Left ventricle myocardium inferior (tissue), 1 donor: ENCODE measurements around the gene ANO2. TPM values are rescaled to one million over a fixed set of nuclear protein-coding genes. Genes with fewer than 3 reads are reported as not detected.

ENCODE experiments used
- DNase-seq: peaks from one replicate; pipeline ENCODE4 v3.0.0-alpha.2; 2020
- H3K27ac ChIP-seq: fragments of 200-600 bp; replicated peaks from 2 replicates; pipeline ENCODE4 v1.8.0; 2021
- H3K27me3 ChIP-seq: fragments of 200-600 bp; 2 replicates; pipeline ENCODE4 v1.8.0; 2021; ENCODE audit warnings: low read depth
- H3K36me3 ChIP-seq: fragments of 200-600 bp; 2 replicates; pipeline ENCODE4 v1.8.0; 2021
- H3K4me1 ChIP-seq: fragments of 200-600 bp; 2 replicates; pipeline ENCODE4 v1.8.0; 2021
- H3K4me3 ChIP-seq: fragments of 200-600 bp; 2 replicates; pipeline ENCODE4 v1.8.0; 2021; ENCODE audit warnings: mild to moderate bottlenecking, moderate library complexity
- H3K9me3 ChIP-seq: fragments of 200-600 bp; replicated peaks from 2 replicates; pipeline ENCODE4 v1.8.0; 2021
- intact Hi-C: fragments of 100-400 bp; cut with micrococcal nuclease; formaldehyde crosslinking; loops from one replicate; pipeline ENCODE4 v1.11.0; 2022
- total RNA-seq: library from RNA; stranded (reverse); fragmentation: NEBNext Ultra II Directional; extraction: Animal tissue kit (Norgen Biotek cat#: 25700); gene quantifications from one replicate; pipeline ENCODE4 v1.2.1, GENCODE V29; 2021
- TF ChIP-seq, protein P1 (sequence below): fragments of 200-600 bp; IDR thresholded peaks from 2 replicates; pipeline ENCODE4 v1.8.0; 2021; ENCODE audit warnings: antibody characterized with exemption, mild to moderate bottlenecking, borderline replicate concordance
- donor health status: DM: no; HTN: yes; CAD: no; lungs with severe emphysema.

Gene ANO2
- total RNA-seq, 1 donor from 2014 or later: 13.0 TPM

DNA sequence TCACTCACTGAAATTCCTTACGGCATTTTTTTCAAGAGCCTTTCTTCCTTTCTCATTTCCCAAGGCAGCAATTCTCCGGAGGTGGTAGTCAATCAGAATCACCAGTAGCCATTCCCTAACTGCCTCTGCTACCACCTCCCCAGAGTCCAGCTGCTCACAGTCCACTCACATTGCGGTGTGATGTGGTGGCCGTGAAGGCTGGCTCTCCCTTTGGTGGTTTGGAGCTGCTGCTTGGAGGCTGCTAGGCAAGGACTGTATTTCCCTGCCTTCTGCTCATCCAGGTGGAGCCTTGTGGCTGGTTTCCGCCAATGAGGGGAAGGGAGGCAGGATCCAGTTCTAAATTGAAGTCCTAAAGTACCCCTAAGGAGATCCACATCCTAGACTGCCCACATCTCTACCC, 222.0 kb downstream of the ANO2 start:
- Histone ChIP-seq H3K27ac (no peak overlapping the region), H3K27me3 (peaks cover 41% of the 10 kb centered on the region), H3K36me3 (no peaks in the 10 kb centered on the region), H3K4me1 (peaks cover 9% of the 10 kb centered on the region), H3K4me3 (no peak overlapping the region), H3K9me3 (no peaks in the 10 kb centered on the region)
- DNase-seq: no peak
- intact Hi-C loops: no loop called here
- TF ChIP-seq, protein P1, sequence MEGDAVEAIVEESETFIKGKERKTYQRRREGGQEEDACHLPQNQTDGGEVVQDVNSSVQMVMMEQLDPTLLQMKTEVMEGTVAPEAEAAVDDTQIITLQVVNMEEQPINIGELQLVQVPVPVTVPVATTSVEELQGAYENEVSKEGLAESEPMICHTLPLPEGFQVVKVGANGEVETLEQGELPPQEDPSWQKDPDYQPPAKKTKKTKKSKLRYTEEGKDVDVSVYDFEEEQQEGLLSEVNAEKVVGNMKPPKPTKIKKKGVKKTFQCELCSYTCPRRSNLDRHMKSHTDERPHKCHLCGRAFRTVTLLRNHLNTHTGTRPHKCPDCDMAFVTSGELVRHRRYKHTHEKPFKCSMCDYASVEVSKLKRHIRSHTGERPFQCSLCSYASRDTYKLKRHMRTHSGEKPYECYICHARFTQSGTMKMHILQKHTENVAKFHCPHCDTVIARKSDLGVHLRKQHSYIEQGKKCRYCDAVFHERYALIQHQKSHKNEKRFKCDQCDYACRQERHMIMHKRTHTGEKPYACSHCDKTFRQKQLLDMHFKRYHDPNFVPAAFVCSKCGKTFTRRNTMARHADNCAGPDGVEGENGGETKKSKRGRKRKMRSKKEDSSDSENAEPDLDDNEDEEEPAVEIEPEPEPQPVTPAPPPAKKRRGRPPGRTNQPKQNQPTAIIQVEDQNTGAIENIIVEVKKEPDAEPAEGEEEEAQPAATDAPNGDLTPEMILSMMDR: no peak

DNA sequence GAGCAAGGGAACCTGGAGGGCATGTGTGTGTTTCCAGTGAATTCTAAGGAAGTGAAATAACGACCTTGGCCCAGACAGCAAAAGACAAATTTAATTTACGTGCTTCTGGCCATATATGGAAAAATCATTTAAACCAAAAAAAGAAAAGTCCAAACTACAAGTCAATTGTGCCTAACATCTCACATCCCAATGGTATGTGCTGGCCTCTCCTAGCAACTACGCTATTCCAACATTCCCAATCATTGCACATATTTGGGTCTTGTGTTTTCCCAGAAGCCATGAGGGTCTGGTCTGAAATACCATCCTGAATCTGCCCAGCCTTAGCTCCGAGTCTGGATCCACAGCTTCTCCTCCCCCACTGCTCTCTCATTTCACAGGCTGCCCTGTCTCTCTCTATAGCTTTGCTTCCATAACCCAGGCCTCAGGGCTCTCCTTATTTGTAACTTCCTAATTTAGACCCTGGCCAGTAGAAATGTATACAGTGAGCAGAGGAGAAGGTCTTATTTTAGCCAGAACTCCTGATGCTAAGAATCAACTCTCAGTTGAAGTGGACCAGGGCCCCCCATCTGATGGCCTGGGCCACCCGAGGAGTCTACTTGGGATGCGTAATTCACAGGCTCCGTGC, 224.6 kb downstream of the ANO2 start:
- Histone ChIP-seq H3K4me1 (peaks cover 10% of the 10 kb centered on the region), H3K27ac (no peak overlapping the region), H3K36me3 (no peaks in the 10 kb centered on the region), H3K27me3 (peaks cover 35% of the 10 kb centered on the region), H3K9me3 (no peaks in the 10 kb centered on the region), H3K4me3 (no peak overlapping the region)
- intact Hi-C loops: no loop called here
- TF ChIP-seq, protein P1: no peak
- DNase-seq: no peak

DNA sequence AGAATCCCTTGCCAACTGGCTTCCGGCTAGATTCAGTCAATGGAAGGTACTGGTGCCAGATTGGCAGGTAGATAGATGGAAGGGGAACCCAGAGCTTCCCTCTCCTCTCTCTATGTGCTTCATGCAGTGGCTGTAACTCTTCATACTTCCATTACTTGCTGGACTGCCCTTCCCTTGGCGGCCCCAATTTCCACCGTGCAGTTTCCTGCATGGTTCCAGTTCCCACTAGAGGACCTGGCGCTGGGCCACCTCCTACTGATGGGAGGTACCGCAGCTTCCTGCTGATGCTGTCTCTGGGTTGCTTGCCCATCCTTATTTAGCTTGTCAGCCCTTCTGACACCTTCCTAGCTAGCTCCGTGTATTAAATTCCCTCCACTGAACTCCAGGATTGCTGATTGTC, 226.4 kb downstream of the ANO2 start:
- Histone ChIP-seq H3K36me3 (no peaks in the 10 kb centered on the region), H3K9me3 (no peaks in the 10 kb centered on the region), H3K27me3 (peaks cover 32% of the 10 kb centered on the region), H3K4me3 (no peak overlapping the region), H3K4me1 (peaks cover 10% of the 10 kb centered on the region), H3K27ac (no peak overlapping the region)
- DNase-seq: peak; percentile 64
- intact Hi-C loops: no loop called here
- TF ChIP-seq, protein P1: no peak

DNA sequence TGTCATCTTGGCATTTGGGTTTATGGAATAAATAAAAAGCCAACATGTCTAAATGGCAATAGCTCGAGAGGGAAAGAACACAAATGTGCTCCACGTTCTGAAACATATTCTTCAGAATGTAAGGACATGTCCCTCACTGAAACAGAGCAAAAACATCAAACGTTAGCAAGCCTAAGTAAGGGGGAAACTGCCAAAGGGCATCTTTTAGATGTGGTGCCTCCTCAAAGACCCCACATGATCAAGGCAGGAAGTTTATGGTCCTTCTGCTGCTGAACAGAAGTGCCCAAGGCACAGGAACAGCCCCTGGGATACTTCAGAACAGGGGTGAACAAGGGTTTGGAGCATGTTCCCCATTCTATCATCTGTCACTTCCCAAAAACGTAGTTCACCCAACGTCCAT, 227.0 kb downstream of the ANO2 start:
- H3K27me3 ChIP-seq: peaks cover 32% of the 10 kb centered on the region
- DNase-seq: no peak
- H3K4me3 ChIP-seq: no peak overlapping the region
- H3K27ac ChIP-seq: no peak overlapping the region
- H3K4me1 ChIP-seq: peaks cover 10% of the 10 kb centered on the region
- TF ChIP-seq, protein P1: no peak
- H3K36me3 ChIP-seq: no peaks in the 10 kb centered on the region
- intact Hi-C loops: no loop called here
- no peaks in the 10 kb centered on the region for H3K9me3 ChIP-seq

DNA sequence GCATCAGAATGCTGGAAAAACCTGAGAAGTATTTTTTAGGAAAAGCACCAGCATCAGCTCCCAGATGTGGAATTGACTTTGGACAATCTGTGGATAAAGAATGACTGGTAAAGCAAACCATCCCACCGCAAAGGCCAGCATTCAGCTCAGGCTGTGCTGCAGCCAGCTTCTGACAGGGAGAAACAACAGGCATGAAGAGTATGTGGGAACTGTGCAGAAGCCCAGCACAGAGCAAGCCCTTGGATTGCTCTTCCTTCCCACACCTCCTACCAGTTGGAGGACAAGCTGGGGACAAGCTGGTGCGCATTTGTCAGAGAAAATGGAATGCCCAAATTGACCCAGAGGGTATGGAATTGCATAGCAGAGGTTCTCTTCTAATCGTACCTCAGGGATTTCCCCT, 228.1 kb downstream of the ANO2 start:
- intact Hi-C loops: no loop called here
- no peaks in the 10 kb centered on the region for H3K9me3 ChIP-seq
- peaks cover 32% of the 10 kb centered on the region for H3K27me3 ChIP-seq
- H3K36me3 ChIP-seq: no peaks in the 10 kb centered on the region
- H3K4me3 ChIP-seq: no peak overlapping the region
- no peak overlapping the region for H3K27ac ChIP-seq
- TF ChIP-seq, protein P1: no peak
- DNase-seq: no peak
- peaks cover 10% of the 10 kb centered on the region for H3K4me1 ChIP-seq
